ENCODE data around the gene DHRS1. TPM values are rescaled to one million over a fixed set of nuclear protein-coding genes. Genes with fewer than 3 reads are reported as not detected.

Gene DHRS1
- total RNA-seq, 1 experiment from 2014 or later: 34.7 TPM

- H3K36me3 ChIP-seq (ENCODE audit: control insufficient read depth in 1 of 2, insufficient read depth in 2 of 2, low read length in 2 of 2): peaks cover 17 to 23% of the 10 kb centered on the region in 2 experiments
- TF ChIP-seq SP1 (IDR thresholded peaks at IDR 0.05; ENCODE audit: low read depth) (no peak), TCF7L2 (IDR thresholded peaks at IDR 0.05; ENCODE audit: borderline replicate concordance, extremely low read depth, insufficient read depth, insufficient read length) (no peak), FOSL1 (IDR thresholded peaks at IDR 0.05; ENCODE audit: low read depth) (no peak), RAD21 (IDR thresholded peaks at IDR 0.05; ENCODE audit: low read depth) (no peak), EZH2 (IDR thresholded peaks at IDR 0.05) (no peak), CEBPB (IDR thresholded peaks at IDR 0.05; ENCODE audit: low read depth) (no peak), POLR2AphosphoS5 (IDR thresholded peaks at IDR 0.05; ENCODE audit: low read depth, low read length) (no peak), EZH2phosphoT487 (IDR thresholded peaks at IDR 0.05; ENCODE audit: borderline replicate concordance) (no peak), POLR2A (IDR thresholded peaks at IDR 0.05; ENCODE audit: borderline replicate concordance, extremely low read depth, insufficient read depth, insufficient read length) (no peak), REST (IDR thresholded peaks at IDR 0.05; ENCODE audit: low read depth) (no peak), CBX3 (IDR thresholded peaks at IDR 0.05; ENCODE audit: low read depth) (no peak), SIN3A (IDR thresholded peaks at IDR 0.05; ENCODE audit: low read depth) (no peak), ATF3 (IDR thresholded peaks at IDR 0.05) (no peak), ZBTB33 (IDR thresholded peaks at IDR 0.05; ENCODE audit: extremely low read depth, insufficient replicate concordance, low read length) (no peak), YY1 (IDR thresholded peaks at IDR 0.05; ENCODE audit: extremely low read depth, insufficient replicate concordance, low read depth, low read length) (no peak), CTCF (IDR thresholded peaks at IDR 0.05 in 2 of 3, conservative IDR thresholded peaks at IDR 0.05 in 1 of 3; ENCODE audit: borderline replicate concordance in 1 of 3, insufficient read depth in 1 of 3, low read depth in 2 of 3, low read length in 2 of 3) (no peak), ELF1 (IDR thresholded peaks at IDR 0.05; ENCODE audit: borderline replicate concordance, low read depth) (no peak), SRF (IDR thresholded peaks at IDR 0.05; ENCODE audit: low read depth) (no peak), EGR1 (IDR thresholded peaks at IDR 0.05; ENCODE audit: low read depth) (no peak)
- H3K9ac ChIP-seq (ENCODE audit: low read length): no peak overlapping the region
- POLR2A ChIA-PET: no interaction called here
- no peaks in the 10 kb centered on the region for H3K27me3 ChIP-seq (ENCODE audit: insufficient read depth, low read length)
- CTCF ChIA-PET: interaction anchor here (1.1 to 1.9 kb wide), 3 partner anchors 16 to 177 kb away, joined by 3 to 7 read pairs (median 4); partner anchors contain the start of genes CIDEB, DCAF11, NRL and TINF2
- DNase-seq (ENCODE audit: low read depth, low spot score): no peak
- no peak overlapping the region for H3K27ac ChIP-seq (ENCODE audit: low read depth, low read length)
- H3K4me1 ChIP-seq (ENCODE audit: control insufficient read depth in 1 of 2, insufficient read depth in 2 of 2, low read length in 2 of 2): peaks cover 0 to 4% of the 10 kb centered on the region in 2 experiments; a peak in 2 of 4 replicates
- intact Hi-C loops (cut with micrococcal nuclease): loop anchor here (10.0 kb wide), 1 partner anchor 307 kb away; the partner anchor contains the start of gene DHRS4L2
- H3K4me2 ChIP-seq (ENCODE audit: low read length): no peak overlapping the region
- no peak overlapping the region for H3K4me3 ChIP-seq (replicated peaks in 1 of 2; ENCODE audit: low read depth in 1 of 2, low read length in 2 of 2)
- H2AFZ ChIP-seq (ENCODE audit: low read depth, low read length, poor library complexity, severe bottlenecking): no peak overlapping the region
- no TSS peak for BruUV-seq (replicated peaks)
- H3K9me3 ChIP-seq (ENCODE audit: control insufficient read depth in 1 of 2, insufficient read depth in 1 of 2, low read depth in 1 of 2, low read length in 2 of 2): no peaks in the 10 kb centered on the region
- no peaks in the 10 kb centered on the region for H3K9me2 ChIP-seq (ENCODE audit: insufficient read depth)
- no peak for ATAC-seq
- no peaks in the 10 kb centered on the region for H3K79me2 ChIP-seq (ENCODE audit: insufficient read depth, low read length)
- RAD21 ChIA-PET (ENCODE audit: low non-redundant PET in 1 of 2, low total read pairs in 2 of 2, uncharacterized antibody in 2 of 2, unreplicated experiment in 2 of 2): no interaction called here
- H4K20me1 ChIP-seq (ENCODE audit: insufficient read depth): no peaks in the 10 kb centered on the region
Observed at GRCh38 chr14:24292118-24292807, 7.3 kb downstream of the DHRS1 start.

All from HCT116 (cell line).